DND-41 (cell line): ENCODE data around the gene HOATZ.

Source experiments
- CTCF ChIP-seq: IDR thresholded peaks from 2 replicates; pipeline ENCODE4 v1.5.1; 2012; ENCODE audit warnings: borderline replicate concordance, low read length, moderate library complexity, mild to moderate bottlenecking; ENCODE audit not compliant: poor library complexity, severe bottlenecking; ENCODE audit errors: extremely low read depth
- EZH2 ChIP-seq: IDR thresholded peaks from 3 replicates; pipeline ENCODE4 v1.6.1; 2012; ENCODE audit warnings: borderline replicate concordance, low read depth, mild to moderate bottlenecking, moderate library complexity, low read length, inconsistent platforms; ENCODE audit not compliant: severe bottlenecking

GRCh38 chr11:111530091-111530490, 15.5 kb downstream of the HOATZ start:
- TF ChIP-seq CTCF (no peak), EZH2 (no peak)
